Natural killer cell (primary cell): ENCODE measurements around the gene BNC2. TPM values are rescaled to one million over a fixed set of nuclear protein-coding genes. Genes with fewer than 3 reads are reported as not detected.

ENCODE experiments used
- ATAC-seq, 3 donors: fragments of 150-1000 bp in 2 of 3; fragments of 200-7000 bp in 1 of 3; cut with Tn5 transposase; 1 replicate in 1 of 3; 2 replicates in 2 of 3; pipeline ENCODE4 v1.10.0; 2021; ENCODE audit warnings: mild to moderate bottlenecking in 2 of 3, moderate library complexity in 2 of 3
- DNase-seq, 2 donors: peaks; one replicate each; pipeline versions ENCODE4 v3.0.0 to v3.0.0-alpha.2; 2013 to 2021; ENCODE audit warnings: mixed read lengths in 1 of 2
- H3K27ac ChIP-seq: one replicate; pipeline ENCODE4 v1.5.1; 2013; ENCODE audit warnings: mild to moderate bottlenecking, low read length
- H3K27me3 ChIP-seq: one replicate; pipeline ENCODE4 v1.6.1; 2013; ENCODE audit warnings: low read length; ENCODE audit not compliant: control insufficient read depth, insufficient read depth
- H3K36me3 ChIP-seq: one replicate; pipeline ENCODE4 v1.6.1; 2013; ENCODE audit warnings: low read length; ENCODE audit not compliant: control insufficient read depth, insufficient read depth
- H3K4me1 ChIP-seq: one replicate; pipeline ENCODE4 v1.6.1; 2013; ENCODE audit warnings: low read length; ENCODE audit not compliant: control insufficient read depth, insufficient read depth
- H3K4me3 ChIP-seq: one replicate; pipeline ENCODE4 v1.5.1; 2013; ENCODE audit warnings: low read length
- H3K9me3 ChIP-seq: one replicate; pipeline ENCODE4 v1.6.1; 2013; ENCODE audit warnings: low read length; ENCODE audit not compliant: control insufficient read depth, insufficient read depth
- H3K27ac Mint-ChIP-seq, 2 donors: one replicate each; pipeline ENCODE4 v1.8.0; 2022; ENCODE audit warnings: mild to moderate bottlenecking in 2 of 2, mixed read lengths in 2 of 2, moderate library complexity in 1 of 2
- H3K27me3 Mint-ChIP-seq, 2 donors: one replicate each; pipeline ENCODE4 v1.8.0; 2022; ENCODE audit warnings: low read depth in 2 of 2, mixed read lengths in 2 of 2
- H3K36me3 Mint-ChIP-seq: one replicate; pipeline ENCODE4 v1.8.0; 2022; ENCODE audit warnings: mixed read lengths
- H3K4me1 Mint-ChIP-seq, 2 donors: one replicate each; pipeline ENCODE4 v1.8.0; 2022; ENCODE audit warnings: mixed read lengths in 2 of 2
- H3K4me3 Mint-ChIP-seq: one replicate; pipeline ENCODE4 v1.8.0; 2022; ENCODE audit warnings: mild to moderate bottlenecking, moderate library complexity, mixed read lengths
- H3K9me3 Mint-ChIP-seq, 2 donors: one replicate each; pipeline ENCODE4 v1.8.0; 2022; ENCODE audit warnings: mixed read lengths in 2 of 2
- WGBS: methylation state at CpG from one replicate; pipeline ENCODE4 v1.1.7; 2013; ENCODE audit warnings: missing lambda C conversion rate; ENCODE audit not compliant: insufficient coverage; 5-methylcytosine and 5-hydroxymethylcytosine counted together
- intact Hi-C: fragments of 100-400 bp; cut with micrococcal nuclease; formaldehyde crosslinking; loops from one replicate; pipeline ENCODE4 v1.14.2; 2022
- total RNA-seq, 4 donors: library from RNA; stranded (reverse); fragments of 120-200 nt in 1 of 4; gene quantifications; one replicate each; pipeline versions ENCODE4 v1.2.3 to v1.2.4, GENCODE V29; 2013 to 2022
- TF ChIP-seq, protein P1 (sequence below): fragments of 200-600 bp; IDR thresholded peaks from one replicate; pipeline ENCODE4 v1.8.0; 2022; ENCODE audit warnings: antibody characterized with exemption

BNC2 gene
- total RNA-seq, 3 donors from 2014 or later (not counting 1 experiment from before 2014, with no cell fraction given), result 36.9 to 84.2 (median 66.5) TPM

- WGBS, result 94% methylated on average over 1 of the region's 1 CpG
- H3K27ac Mint-ChIP-seq, result no peak overlapping the region
Measured at GRCh38 chr9:16718296-16718695, 152.2 kb downstream of the BNC2 start.

GRCh38 chr9:16716601-16717000 is 153.9 kb downstream of the BNC2 start:
- no peaks in the 10 kb centered on the region for H3K27me3 ChIP-seq
- ATAC-seq (no peak), DNase-seq (no peak)
- H3K4me1 Mint-ChIP-seq, result peaks cover 0 to 26% of the 10 kb centered on the region in 2 donors
- intact Hi-C loops, result no loop called here
- H3K4me3 ChIP-seq, result no peak overlapping the region
- no peak overlapping the region for H3K27ac ChIP-seq
- WGBS, result 95% methylated on average over 5 of the region's 5 CpGs
- TF ChIP-seq, protein P1, sequence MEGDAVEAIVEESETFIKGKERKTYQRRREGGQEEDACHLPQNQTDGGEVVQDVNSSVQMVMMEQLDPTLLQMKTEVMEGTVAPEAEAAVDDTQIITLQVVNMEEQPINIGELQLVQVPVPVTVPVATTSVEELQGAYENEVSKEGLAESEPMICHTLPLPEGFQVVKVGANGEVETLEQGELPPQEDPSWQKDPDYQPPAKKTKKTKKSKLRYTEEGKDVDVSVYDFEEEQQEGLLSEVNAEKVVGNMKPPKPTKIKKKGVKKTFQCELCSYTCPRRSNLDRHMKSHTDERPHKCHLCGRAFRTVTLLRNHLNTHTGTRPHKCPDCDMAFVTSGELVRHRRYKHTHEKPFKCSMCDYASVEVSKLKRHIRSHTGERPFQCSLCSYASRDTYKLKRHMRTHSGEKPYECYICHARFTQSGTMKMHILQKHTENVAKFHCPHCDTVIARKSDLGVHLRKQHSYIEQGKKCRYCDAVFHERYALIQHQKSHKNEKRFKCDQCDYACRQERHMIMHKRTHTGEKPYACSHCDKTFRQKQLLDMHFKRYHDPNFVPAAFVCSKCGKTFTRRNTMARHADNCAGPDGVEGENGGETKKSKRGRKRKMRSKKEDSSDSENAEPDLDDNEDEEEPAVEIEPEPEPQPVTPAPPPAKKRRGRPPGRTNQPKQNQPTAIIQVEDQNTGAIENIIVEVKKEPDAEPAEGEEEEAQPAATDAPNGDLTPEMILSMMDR, result no peak
- no peaks in the 10 kb centered on the region for H3K27me3 Mint-ChIP-seq
- H3K36me3 ChIP-seq, result no peaks in the 10 kb centered on the region
- no peaks in the 10 kb centered on the region for H3K36me3 Mint-ChIP-seq
- no peaks in the 10 kb centered on the region for H3K9me3 Mint-ChIP-seq
- no peak overlapping the region for H3K4me3 Mint-ChIP-seq
- H3K27ac Mint-ChIP-seq, result no peak overlapping the region
- H3K4me1 ChIP-seq, result no peaks in the 10 kb centered on the region
- H3K9me3 ChIP-seq, result no peaks in the 10 kb centered on the region

More at GRCh38 chr9:16718296-16718695, 152.2 kb downstream of the BNC2 start:
- DNase-seq (no peak), ATAC-seq (no peak)
- Mint-ChIP-seq H3K27me3 (no peaks in the 10 kb centered on the region), H3K4me3 (no peak overlapping the region), H3K36me3 (no peaks in the 10 kb centered on the region), H3K9me3 (no peaks in the 10 kb centered on the region), H3K4me1 (peaks cover 0 to 24% of the 10 kb centered on the region in 2 donors)
- intact Hi-C loops, result no loop called here
- no peaks in the 10 kb centered on the region for H3K4me1 ChIP-seq
- TF ChIP-seq, protein P1, result no peak
- H3K36me3 ChIP-seq, result no peaks in the 10 kb centered on the region
- H3K27ac ChIP-seq, result no peak overlapping the region
- H3K4me3 ChIP-seq, result no peak overlapping the region
- H3K9me3 ChIP-seq, result no peaks in the 10 kb centered on the region
- H3K27me3 ChIP-seq, result no peaks in the 10 kb centered on the region

GRCh38 chr9:16715404-16715803 is 155.1 kb downstream of the BNC2 start:
- Mint-ChIP-seq H3K9me3 (no peaks in the 10 kb centered on the region), H3K4me3 (no peak overlapping the region), H3K4me1 (peaks cover 11 to 36% of the 10 kb centered on the region in 2 donors), H3K27me3 (no peaks in the 10 kb centered on the region), H3K36me3 (no peaks in the 10 kb centered on the region), H3K27ac (no peak overlapping the region)
- Histone ChIP-seq H3K4me1 (no peaks in the 10 kb centered on the region), H3K4me3 (no peak overlapping the region), H3K27me3 (no peaks in the 10 kb centered on the region), H3K27ac (no peak overlapping the region), H3K36me3 (no peaks in the 10 kb centered on the region), H3K9me3 (no peaks in the 10 kb centered on the region)
- WGBS, result 56% methylated on average over 2 of the region's 2 CpGs
- no peak for ATAC-seq
- DNase-seq, result no peak
- intact Hi-C loops, result no loop called here
- TF ChIP-seq, protein P1, result no peak

DNA sequence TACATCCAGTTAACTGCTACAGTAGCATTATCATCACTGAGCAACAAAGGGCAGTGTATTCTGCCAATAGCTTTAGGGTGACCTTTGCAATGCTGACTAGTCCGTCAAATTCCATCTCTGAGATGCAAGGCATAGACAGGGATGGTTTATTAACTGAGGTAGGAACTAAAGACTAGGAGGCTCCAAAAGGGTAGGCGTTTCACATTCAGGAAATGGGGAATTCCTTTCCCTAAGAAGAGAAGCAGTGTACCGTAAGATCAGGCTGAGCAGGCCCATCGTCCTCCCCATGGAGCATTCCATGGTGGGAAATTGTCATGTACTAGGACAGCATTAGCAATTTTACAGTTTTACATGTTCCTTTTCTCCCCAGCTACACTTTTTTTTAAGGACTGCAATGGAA is 157.7 kb downstream of the BNC2 start:
- intact Hi-C loops, result no loop called here
- Histone ChIP-seq H3K36me3 (no peaks in the 10 kb centered on the region), H3K4me1 (no peaks in the 10 kb centered on the region), H3K27ac (no peak overlapping the region), H3K9me3 (no peaks in the 10 kb centered on the region), H3K4me3 (no peak overlapping the region), H3K27me3 (no peaks in the 10 kb centered on the region)
- H3K27me3 Mint-ChIP-seq, result no peaks in the 10 kb centered on the region
- H3K4me3 Mint-ChIP-seq, result no peak overlapping the region
- H3K27ac Mint-ChIP-seq, result no peak overlapping the region
- H3K36me3 Mint-ChIP-seq, result no peaks in the 10 kb centered on the region
- TF ChIP-seq, protein P1, result no peak
- peaks cover 28 to 51% of the 10 kb centered on the region in 2 donors for H3K4me1 Mint-ChIP-seq
- no peak for ATAC-seq
- no peaks in the 10 kb centered on the region for H3K9me3 Mint-ChIP-seq
- no peak for DNase-seq
- WGBS, result 74% methylated on average over 4 of the region's 4 CpGs
